Body of pancreas (tissue), 4 donors: Measurements from ENCODE around the gene CHN2. TPM values are rescaled to one million over a fixed set of nuclear protein-coding genes. Genes with fewer than 3 reads are reported as not detected.
A peak's percentile ranks its signal among the peaks of the same experiment; 100 is the strongest.

Experiments used
- ATAC-seq: fragments of 150-250 bp; one replicate; pipeline ENCODE4 v1.9.1; 2016
- DNase-seq, 4 donors: peaks; one replicate each; pipeline ENCODE4 v3.0.0-alpha.2; 2019
- H3K27ac ChIP-seq, 4 donors: fragments of 200-600 bp; sonication (generic); 1 replicate in 3 of 4; 2 replicates in 1 of 4; pipeline versions ENCODE4 v1.5.1 to v1.6.1; 2016 to 2019; ENCODE audit warnings: mild to moderate bottlenecking in 1 of 4, mixed read lengths in 1 of 4, moderate library complexity in 1 of 4
- H3K27me3 ChIP-seq, 2 donors: fragments of 200-600 bp; sonication (generic); one replicate each; pipeline ENCODE4 v1.6.0; 2016; ENCODE audit warnings: mild to moderate bottlenecking in 1 of 2
- H3K36me3 ChIP-seq, 2 donors: fragments of 200-600 bp; sonication (generic); replicated peaks in 1 of 2; 2 replicates each; pipeline ENCODE4 v1.5.1; 2016; ENCODE audit warnings: low read depth in 2 of 2; ENCODE audit not compliant: insufficient read depth in 1 of 2
- H3K4me1 ChIP-seq: fragments of 200-600 bp; sonication (generic); one replicate; pipeline ENCODE4 v1.6.0; 2016
- H3K4me3 ChIP-seq, 2 donors: fragments of 200-600 bp; sonication (generic); 1 replicate in 1 of 2; 2 replicates in 1 of 2; pipeline ENCODE4 v1.5.1; 2016 to 2019
- H3K9me3 ChIP-seq, 3 donors: fragments of 200-600 bp; sonication (generic); 1 replicate in 2 of 3; 2 replicates in 1 of 3; pipeline ENCODE4 v1.5.1; 2016
- POLR2A ChIP-seq, 3 donors: fragments of 450-650 bp; IDR thresholded peaks; one replicate each; pipeline ENCODE4 v1.6.1; 2016; ENCODE audit warnings: antibody characterized with exemption in 3 of 3, mild to moderate bottlenecking in 2 of 3
- WGBS, 2 donors: methylation state at CpG; one replicate each; pipeline ENCODE4 v1.1.5; 2017; 5-methylcytosine and 5-hydroxymethylcytosine counted together
- intact Hi-C: fragments of 100-400 bp; cut with DNase I; formaldehyde crosslinking; loops from one replicate; pipeline ENCODE4 v1.15.1; 2023
- total RNA-seq, 2 donors: library from RNA; depleted of rRNA; stranded (reverse); fragments of >200 nt; gene quantifications; one replicate each; pipeline ENCODE4 v1.1.0, GENCODE V29; 2016
- TF ChIP-seq, protein P1 (sequence below), 7 experiments: fragments of 450-650 bp in 4 of 7; fragments of 200-600 bp in 3 of 7; sonication (generic) in 3 of 7; IDR thresholded peaks; one replicate each; pipeline ENCODE4 v1.5.1; 2016 to 2019; ENCODE audit warnings: antibody characterized with exemption in 7 of 7

The CHN2 gene
- total RNA-seq, 2 donors from 2014 or later = 55.7 to 58.6 TPM

DNA sequence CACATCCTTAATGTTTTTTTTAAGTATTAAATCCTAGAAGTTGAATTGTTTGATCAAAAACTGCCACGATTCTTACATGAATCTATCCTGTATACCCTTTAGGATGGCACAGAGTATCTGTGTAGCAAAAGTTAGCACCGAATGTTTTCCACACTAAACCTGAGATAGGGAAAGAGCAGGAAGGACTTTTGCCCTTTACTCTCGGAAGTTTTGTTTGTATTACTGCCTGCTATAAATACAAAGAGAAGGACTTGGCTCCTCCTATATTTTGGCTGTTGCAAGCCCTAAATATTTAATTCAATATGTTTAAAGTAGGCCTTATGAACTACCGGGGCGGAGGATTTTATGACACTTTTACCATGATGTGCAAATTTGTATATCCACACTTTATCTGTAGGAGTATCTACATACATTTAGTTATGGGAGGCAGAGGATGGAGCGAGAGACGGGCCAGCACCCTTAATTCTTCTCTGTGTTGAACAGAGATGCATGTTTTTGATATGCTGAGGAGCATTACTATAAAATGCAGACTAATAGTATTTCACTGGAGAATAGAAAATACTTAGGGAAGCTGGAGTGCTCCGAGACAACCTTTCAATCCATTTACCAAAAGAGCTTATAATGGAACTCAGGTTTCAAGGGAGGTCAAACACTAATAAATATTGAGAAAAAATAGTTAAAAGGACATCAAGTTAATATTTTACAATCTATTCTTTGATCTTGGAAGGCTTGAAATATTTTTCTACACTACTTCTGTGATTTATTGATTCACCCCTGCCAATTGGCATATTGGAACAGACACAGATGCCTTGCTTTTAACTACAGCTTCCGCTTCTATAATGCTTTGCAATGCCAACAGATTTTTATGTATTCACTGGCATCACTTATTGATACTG is 97.4 kb downstream of the CHN2 start:
- TF ChIP-seq, protein P1, sequence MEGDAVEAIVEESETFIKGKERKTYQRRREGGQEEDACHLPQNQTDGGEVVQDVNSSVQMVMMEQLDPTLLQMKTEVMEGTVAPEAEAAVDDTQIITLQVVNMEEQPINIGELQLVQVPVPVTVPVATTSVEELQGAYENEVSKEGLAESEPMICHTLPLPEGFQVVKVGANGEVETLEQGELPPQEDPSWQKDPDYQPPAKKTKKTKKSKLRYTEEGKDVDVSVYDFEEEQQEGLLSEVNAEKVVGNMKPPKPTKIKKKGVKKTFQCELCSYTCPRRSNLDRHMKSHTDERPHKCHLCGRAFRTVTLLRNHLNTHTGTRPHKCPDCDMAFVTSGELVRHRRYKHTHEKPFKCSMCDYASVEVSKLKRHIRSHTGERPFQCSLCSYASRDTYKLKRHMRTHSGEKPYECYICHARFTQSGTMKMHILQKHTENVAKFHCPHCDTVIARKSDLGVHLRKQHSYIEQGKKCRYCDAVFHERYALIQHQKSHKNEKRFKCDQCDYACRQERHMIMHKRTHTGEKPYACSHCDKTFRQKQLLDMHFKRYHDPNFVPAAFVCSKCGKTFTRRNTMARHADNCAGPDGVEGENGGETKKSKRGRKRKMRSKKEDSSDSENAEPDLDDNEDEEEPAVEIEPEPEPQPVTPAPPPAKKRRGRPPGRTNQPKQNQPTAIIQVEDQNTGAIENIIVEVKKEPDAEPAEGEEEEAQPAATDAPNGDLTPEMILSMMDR (IDR thresholded peaks at IDR 0.05) = no peak
- no peak for TF ChIP-seq POLR2A (IDR thresholded peaks at IDR 0.05)
- no peak for DNase-seq
- no peaks in the 10 kb centered on the region for H3K27me3 ChIP-seq
- no peaks in the 10 kb centered on the region for H3K9me3 ChIP-seq
- H3K27ac ChIP-seq = peak overlapping the region in 2 of 4 donors; percentile 25 to 44
- 35 to 42% methylated on average over 9 of the region's 9 CpGs for WGBS, 2 donors
- peaks cover 55% of the 10 kb centered on the region for H3K4me1 ChIP-seq
- intact Hi-C loops = no loop called here
- no peak for ATAC-seq
- no peak overlapping the region for H3K4me3 ChIP-seq
- H3K36me3 ChIP-seq = no peaks in the 10 kb centered on the region

DNA sequence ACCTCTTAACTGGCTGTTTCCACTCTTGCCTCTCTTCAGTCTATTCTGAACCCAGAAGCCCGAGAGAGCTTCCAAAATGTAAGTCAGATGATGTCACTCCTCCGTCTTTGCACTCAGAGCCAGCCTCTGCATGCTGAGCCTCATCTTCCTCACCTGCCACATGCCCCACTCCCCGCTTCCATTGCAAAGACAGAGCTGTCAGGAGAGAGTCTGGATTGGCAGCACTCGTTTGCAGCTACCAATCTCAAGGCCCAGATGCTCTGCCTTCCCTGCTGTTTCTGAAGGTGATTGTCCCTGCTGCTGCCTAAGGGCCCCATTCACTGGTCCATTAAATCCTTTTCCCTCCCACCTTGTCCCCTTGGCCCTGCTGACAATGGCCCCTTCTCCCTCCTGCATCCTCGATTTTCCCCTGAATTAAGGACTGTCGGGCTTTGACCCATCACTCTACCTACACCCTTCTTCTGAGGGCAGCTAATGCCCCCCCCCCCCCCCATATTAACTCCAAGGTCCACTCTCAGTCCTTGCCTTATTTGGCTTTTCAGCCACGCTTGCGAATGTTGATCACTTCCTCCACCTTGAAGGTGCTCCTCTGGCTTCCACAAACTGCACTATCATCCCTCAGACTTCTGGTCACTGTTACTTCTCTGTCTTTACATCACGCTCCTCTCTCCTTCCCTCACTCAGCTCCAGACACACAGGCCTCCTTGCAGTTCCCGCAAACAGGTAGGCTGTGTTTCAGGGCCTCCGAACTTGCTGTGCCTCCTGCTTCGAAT is 98.5 kb downstream of the CHN2 start:
- Histone ChIP-seq H3K36me3 (no peaks in the 10 kb centered on the region), H3K4me3 (no peak overlapping the region), H3K27ac (peak overlapping the region in 1 of 4 donors; percentile 32), H3K4me1 (peaks cover 47% of the 10 kb centered on the region), H3K27me3 (no peaks in the 10 kb centered on the region), H3K9me3 (no peaks in the 10 kb centered on the region)
- ATAC-seq = no peak
- WGBS, 2 donors = 78 to 85% methylated on average over 12 of the region's 12 CpGs
- intact Hi-C loops = no loop called here
- TF ChIP-seq, protein P1 (IDR thresholded peaks at IDR 0.05) = no peak
- no peak for TF ChIP-seq POLR2A (IDR thresholded peaks at IDR 0.05)
- DNase-seq = no peak

DNA sequence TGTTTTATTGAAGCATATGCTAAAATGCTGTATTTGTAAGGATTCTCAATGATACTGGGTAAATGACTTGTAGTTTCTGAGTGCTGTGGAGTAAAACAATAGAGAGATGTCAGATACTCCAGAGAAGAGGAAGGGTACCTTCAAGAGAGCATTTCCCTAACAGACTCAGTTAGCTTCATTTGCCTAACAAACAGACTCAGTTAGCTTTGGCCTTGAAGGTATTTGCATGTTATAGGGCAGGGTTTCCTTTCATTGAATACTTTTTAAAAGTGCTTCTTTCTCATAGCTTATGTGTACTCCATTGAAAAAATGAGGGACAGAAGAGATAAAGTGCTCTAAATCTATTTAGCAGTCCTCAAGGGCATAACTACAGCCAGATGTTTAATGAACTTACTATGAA is 101.8 kb downstream of the CHN2 start:
- H3K4me1 ChIP-seq = peaks cover 28% of the 10 kb centered on the region
- DNase-seq = no peak
- intact Hi-C loops = no loop called here
- no peak for TF ChIP-seq POLR2A (IDR thresholded peaks at IDR 0.05)
- TF ChIP-seq, protein P1 (IDR thresholded peaks at IDR 0.05) = no peak
- no peaks in the 10 kb centered on the region for H3K9me3 ChIP-seq
- no peak overlapping the region for H3K27ac ChIP-seq
- no peaks in the 10 kb centered on the region for H3K27me3 ChIP-seq
- H3K36me3 ChIP-seq = no peaks in the 10 kb centered on the region
- H3K4me3 ChIP-seq = no peak overlapping the region
- ATAC-seq = no peak

DNA sequence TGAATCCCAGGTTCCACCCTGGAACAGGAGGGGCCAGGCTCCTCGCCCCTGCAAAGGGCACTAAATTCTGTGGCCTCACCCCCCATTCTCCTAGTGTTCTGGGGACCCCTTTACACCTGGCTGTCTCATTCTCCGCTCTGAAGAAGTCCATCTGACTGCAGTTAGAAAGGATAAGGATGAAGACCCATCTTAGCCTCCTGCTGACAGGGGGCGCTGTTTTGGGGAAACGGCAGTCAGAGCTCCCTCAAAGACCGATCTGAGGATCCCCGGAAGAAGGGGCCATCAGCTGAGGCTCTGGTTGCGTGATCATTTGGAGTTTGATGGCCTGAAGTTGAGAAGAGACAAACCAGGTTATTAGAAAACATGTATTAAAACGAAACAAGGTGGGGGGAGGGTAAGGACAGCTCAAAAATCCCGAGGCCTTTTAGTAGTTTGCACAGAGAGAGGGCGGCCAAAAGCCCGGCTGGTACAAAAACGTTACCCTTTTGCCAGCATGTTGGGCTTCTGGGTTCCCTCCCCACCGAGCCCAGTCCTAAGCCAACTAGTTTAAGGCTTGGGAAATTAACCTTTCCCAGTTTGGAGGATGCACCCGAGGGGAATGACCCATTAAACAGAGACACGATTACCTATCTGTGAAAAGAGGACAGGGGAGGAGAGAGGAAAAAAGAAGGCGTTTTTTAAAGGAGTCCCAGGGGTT is 102.8 kb downstream of the CHN2 start:
- H3K4me1 ChIP-seq = peaks cover 19% of the 10 kb centered on the region
- H3K36me3 ChIP-seq = no peaks in the 10 kb centered on the region
- no peak overlapping the region for H3K4me3 ChIP-seq
- H3K9me3 ChIP-seq = no peaks in the 10 kb centered on the region
- WGBS, 2 donors = 81 to 87% methylated on average over 16 of the region's 16 CpGs
- DNase-seq (no peak), ATAC-seq (no peak)
- intact Hi-C loops = no loop called here
- TF ChIP-seq POLR2A (IDR thresholded peaks at IDR 0.05) = no peak
- TF ChIP-seq, protein P1 (IDR thresholded peaks at IDR 0.05) = peak in 1 of 7 experiments; percentile 4
- H3K27ac ChIP-seq = no peak overlapping the region
- H3K27me3 ChIP-seq = no peaks in the 10 kb centered on the region
